Fibroblast of villous mesenchyme (primary cell): ENCODE measurements around the gene A2M. TPM values are rescaled to one million over a fixed set of nuclear protein-coding genes. Genes with fewer than 3 reads are reported as not detected.
A peak's percentile ranks its signal among the peaks of the same experiment; 100 is the strongest.

Experiments
- DNase-seq: peaks from one replicate; pipeline ENCODE4 v3.0.0-alpha.2; 2010; ENCODE audit warnings: low read depth
- H3K4me3 ChIP-seq: 2 replicates; pipeline ENCODE4 v1.5.1; 2011; ENCODE audit warnings: low read depth, mild to moderate bottlenecking, low read length
- total RNA-seq: library from RNA; depleted of rRNA; stranded (reverse); fragments of >200 nt; gene quantifications from 2 replicates; pipeline ENCODE4 v1.2.3, GENCODE V29; 2012
- TF ChIP-seq, protein P1 (sequence below): IDR thresholded peaks from 2 replicates; pipeline ENCODE4 v1.5.1; 2012; ENCODE audit warnings: low read depth, mild to moderate bottlenecking, low read length; ENCODE audit not compliant: insufficient read depth

The A2M gene
- total RNA-seq, 1 donor = 14.7 TPM

GRCh38 chr12:9041321-9041720 is 74.4 kb downstream of the A2M start:
- H3K4me3 ChIP-seq = no peak overlapping the region
- TF ChIP-seq, protein P1, sequence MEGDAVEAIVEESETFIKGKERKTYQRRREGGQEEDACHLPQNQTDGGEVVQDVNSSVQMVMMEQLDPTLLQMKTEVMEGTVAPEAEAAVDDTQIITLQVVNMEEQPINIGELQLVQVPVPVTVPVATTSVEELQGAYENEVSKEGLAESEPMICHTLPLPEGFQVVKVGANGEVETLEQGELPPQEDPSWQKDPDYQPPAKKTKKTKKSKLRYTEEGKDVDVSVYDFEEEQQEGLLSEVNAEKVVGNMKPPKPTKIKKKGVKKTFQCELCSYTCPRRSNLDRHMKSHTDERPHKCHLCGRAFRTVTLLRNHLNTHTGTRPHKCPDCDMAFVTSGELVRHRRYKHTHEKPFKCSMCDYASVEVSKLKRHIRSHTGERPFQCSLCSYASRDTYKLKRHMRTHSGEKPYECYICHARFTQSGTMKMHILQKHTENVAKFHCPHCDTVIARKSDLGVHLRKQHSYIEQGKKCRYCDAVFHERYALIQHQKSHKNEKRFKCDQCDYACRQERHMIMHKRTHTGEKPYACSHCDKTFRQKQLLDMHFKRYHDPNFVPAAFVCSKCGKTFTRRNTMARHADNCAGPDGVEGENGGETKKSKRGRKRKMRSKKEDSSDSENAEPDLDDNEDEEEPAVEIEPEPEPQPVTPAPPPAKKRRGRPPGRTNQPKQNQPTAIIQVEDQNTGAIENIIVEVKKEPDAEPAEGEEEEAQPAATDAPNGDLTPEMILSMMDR = no peak
- DNase-seq = peak; percentile 2

- no peak for DNase-seq
- H3K4me3 ChIP-seq = no peak overlapping the region
- TF ChIP-seq, protein P1 = no peak
Measured at GRCh38 chr12:9040484-9041186, 75.1 kb downstream of the A2M start.

GRCh38 chr12:9039397-9039977 is 76.2 kb downstream of the A2M start:
- TF ChIP-seq, protein P1 = peak; percentile 72
- peak; percentile 39 for DNase-seq
- no peak overlapping the region for H3K4me3 ChIP-seq

DNA sequence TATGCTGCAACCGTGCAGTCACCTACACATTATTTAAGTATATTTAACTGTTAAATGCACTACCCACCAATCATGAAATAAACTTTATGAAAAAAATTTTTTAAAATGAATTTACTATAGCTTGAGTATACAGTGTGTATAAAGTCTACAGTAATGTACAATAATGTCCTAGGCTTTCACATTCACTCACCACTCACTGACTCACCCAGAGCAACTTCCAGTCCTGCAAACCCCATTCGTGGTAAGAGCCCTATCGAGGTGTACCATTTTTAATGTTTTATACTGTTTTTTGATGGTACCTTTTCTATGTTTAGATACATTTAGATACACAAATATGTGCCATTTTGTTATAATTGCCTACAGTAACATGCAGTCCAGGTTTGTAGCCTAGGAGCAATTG is 78.3 kb downstream of the A2M start:
- TF ChIP-seq, protein P1 = no peak

DNA sequence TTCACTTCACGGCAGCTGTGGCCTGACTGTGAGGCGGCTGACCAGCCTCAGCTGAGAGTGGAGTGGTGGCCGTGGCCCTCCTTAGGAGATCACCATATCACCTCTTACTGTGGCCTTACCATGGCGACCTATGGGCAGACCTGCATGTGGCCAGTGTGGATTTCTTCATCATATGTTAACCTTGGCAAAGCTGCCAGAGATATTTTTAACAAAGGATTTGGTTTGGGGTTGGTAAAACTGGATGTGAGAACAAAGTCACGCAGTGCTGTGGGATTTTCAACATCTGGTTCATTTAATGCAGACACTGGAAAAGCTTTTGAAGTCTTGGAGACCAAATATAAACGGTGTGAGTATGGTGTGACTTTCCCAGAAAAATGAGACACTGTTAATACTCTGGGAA is 79.5 kb downstream of the A2M start:
- H3K4me3 ChIP-seq = no peak overlapping the region
- TF ChIP-seq, protein P1 = no peak
- DNase-seq = no peak

More for the DNA sequence above, 78.3 kb downstream of the A2M start:
- no peak overlapping the region for H3K4me3 ChIP-seq
- DNase-seq = no peak

- H3K4me3 ChIP-seq = no peak overlapping the region
- TF ChIP-seq, protein P1 = no peak
- no peak for DNase-seq
Measured at GRCh38 chr12:9034095-9034494, 81.6 kb downstream of the A2M start.
